ENCODE measurements around the gene OR10J5. TPM values are rescaled to one million over a fixed set of nuclear protein-coding genes. Genes with fewer than 3 reads are reported as not detected.

OR10J5 gene
- total RNA-seq, 2 experiments from 2014 or later: not detected

DNA sequence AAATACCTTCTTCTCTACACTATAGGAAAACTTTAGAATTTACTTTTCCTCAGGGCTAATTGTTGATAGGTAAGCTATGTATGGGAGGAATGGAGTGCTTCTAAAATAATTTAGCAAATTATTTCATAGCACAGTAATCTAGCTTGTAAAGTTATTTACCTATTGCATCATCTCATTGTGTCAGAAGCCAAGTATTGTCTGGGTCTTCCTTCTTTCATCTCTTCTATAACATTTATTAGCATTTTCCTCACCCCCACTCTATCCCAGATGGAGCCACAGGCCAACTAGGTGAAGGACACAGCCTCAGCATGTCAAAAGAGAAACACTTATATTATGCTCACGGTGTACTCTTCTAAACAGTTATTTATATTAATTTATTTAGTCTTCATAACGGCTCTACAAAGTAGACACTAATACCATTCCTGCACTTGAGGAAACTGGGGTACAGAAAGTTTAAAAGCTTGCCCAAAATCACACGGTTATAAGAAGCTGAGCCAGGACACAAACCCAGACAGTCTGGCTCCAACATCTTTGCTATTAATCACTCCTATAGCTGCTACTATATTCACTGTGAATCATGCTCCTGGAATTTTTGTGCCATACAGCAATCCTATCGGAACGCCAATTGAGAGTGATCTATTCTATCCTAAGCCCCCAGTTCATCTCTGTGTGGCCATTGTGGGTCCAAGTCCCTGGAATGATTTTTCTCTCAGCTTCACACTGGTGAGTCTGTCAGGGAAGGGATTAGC is 43.1 kb downstream of the OR10J5 start:
- POLR2A ChIA-PET: no interaction called here
- no peak overlapping the region for H3K27ac ChIP-seq (ENCODE audit: low read depth, low read length, poor library complexity, severe bottlenecking)
- H3K4me1 ChIP-seq (ENCODE audit: insufficient read depth, low read length, poor library complexity, severe bottlenecking): no peaks in the 10 kb centered on the region
- no peak overlapping the region for H3K4me3 ChIP-seq (ENCODE audit: low read depth, low read length, poor library complexity, severe bottlenecking)
- TF ChIP-seq, protein P1, sequence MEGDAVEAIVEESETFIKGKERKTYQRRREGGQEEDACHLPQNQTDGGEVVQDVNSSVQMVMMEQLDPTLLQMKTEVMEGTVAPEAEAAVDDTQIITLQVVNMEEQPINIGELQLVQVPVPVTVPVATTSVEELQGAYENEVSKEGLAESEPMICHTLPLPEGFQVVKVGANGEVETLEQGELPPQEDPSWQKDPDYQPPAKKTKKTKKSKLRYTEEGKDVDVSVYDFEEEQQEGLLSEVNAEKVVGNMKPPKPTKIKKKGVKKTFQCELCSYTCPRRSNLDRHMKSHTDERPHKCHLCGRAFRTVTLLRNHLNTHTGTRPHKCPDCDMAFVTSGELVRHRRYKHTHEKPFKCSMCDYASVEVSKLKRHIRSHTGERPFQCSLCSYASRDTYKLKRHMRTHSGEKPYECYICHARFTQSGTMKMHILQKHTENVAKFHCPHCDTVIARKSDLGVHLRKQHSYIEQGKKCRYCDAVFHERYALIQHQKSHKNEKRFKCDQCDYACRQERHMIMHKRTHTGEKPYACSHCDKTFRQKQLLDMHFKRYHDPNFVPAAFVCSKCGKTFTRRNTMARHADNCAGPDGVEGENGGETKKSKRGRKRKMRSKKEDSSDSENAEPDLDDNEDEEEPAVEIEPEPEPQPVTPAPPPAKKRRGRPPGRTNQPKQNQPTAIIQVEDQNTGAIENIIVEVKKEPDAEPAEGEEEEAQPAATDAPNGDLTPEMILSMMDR (conservative IDR thresholded peaks at IDR 0.05; ENCODE audit: low read length): no peak
- no peak for TF ChIP-seq EZH2phosphoT487 (IDR thresholded peaks at IDR 0.05; ENCODE audit: borderline replicate concordance, low read depth, low read length)
- no peaks in the 10 kb centered on the region for H3K9me2 ChIP-seq (ENCODE audit: insufficient read depth, low read length)
- no peaks in the 10 kb centered on the region for H3K9me3 ChIP-seq (ENCODE audit: low read length)
- no peaks in the 10 kb centered on the region for H3K36me3 ChIP-seq (ENCODE audit: insufficient read depth, low read length)
- no peak for DNase-seq (ENCODE audit: low spot score)
- no TSS peak for BruUV-seq (replicated peaks)
- H2AFZ ChIP-seq (ENCODE audit: low read length): no peak overlapping the region
- no peak overlapping the region for H3K4me2 ChIP-seq (ENCODE audit: low read length)
- CTCF ChIA-PET (ENCODE audit: unreplicated experiment): no interaction called here
- no peaks in the 10 kb centered on the region for H3K79me2 ChIP-seq (ENCODE audit: insufficient read depth, low read depth, low read length)
- intact Hi-C loops (cut with micrococcal nuclease; ENCODE audit: unreplicated experiment): no loop called here
- no peaks in the 10 kb centered on the region for H4K20me1 ChIP-seq (ENCODE audit: insufficient read depth, low read length)

Other genes with a start within 250 kb of the OR10J5 start
- gene FCER1A, start 233.7 kb downstream of the OR10J5 start, total RNA-seq (2014; rRNA removed; shearing (Covaris generic)): not detected in 2 replicates
- gene FCER1A, start 233.7 kb downstream of the OR10J5 start, total RNA-seq (2022): not detected in 2 replicates
- not detected in 2 replicates for gene OR10J4, start 103.8 kb downstream of the OR10J5 start, total RNA-seq (2014; rRNA removed; shearing (Covaris generic))
- gene OR10J4, start 103.8 kb downstream of the OR10J5 start, total RNA-seq (2022): not detected in 2 replicates
- gene OR10J1, start 96.3 kb downstream of the OR10J5 start, total RNA-seq (2014; rRNA removed; shearing (Covaris generic)): not detected in 2 replicates
- not detected in 2 replicates for gene OR10J1, start 96.3 kb downstream of the OR10J5 start, total RNA-seq (2022)
- gene APCS, start 51.8 kb upstream of the OR10J5 start, total RNA-seq (2014; rRNA removed; shearing (Covaris generic)): not detected in 2 replicates
- gene APCS, start 51.8 kb upstream of the OR10J5 start, total RNA-seq (2022): not detected in 2 replicates
- gene CRP, start 178.6 kb upstream of the OR10J5 start, total RNA-seq (2014; rRNA removed; shearing (Covaris generic)): not detected in 2 replicates
- gene CRP, start 178.6 kb upstream of the OR10J5 start, total RNA-seq (2022): not detected in 2 replicates
- 1.2 and 3.7 TPM in 2 replicates for gene DUSP23, start 245.0 kb upstream of the OR10J5 start, total RNA-seq (2014; rRNA removed; shearing (Covaris generic))
- 1.5 and 2.0 TPM in 2 replicates for gene DUSP23, start 245.0 kb upstream of the OR10J5 start, total RNA-seq (2022)

Data from OCI-LY7 (cell line).